CD1c-positive myeloid dendritic cell (primary cell): ENCODE measurements around the gene TFF2.

Source experiments
- DNase-seq: peaks from one replicate; pipeline ENCODE4 v3.0.0-alpha.2; 2016; ENCODE audit errors: extremely low spot score

The TFF2 gene

DNA sequence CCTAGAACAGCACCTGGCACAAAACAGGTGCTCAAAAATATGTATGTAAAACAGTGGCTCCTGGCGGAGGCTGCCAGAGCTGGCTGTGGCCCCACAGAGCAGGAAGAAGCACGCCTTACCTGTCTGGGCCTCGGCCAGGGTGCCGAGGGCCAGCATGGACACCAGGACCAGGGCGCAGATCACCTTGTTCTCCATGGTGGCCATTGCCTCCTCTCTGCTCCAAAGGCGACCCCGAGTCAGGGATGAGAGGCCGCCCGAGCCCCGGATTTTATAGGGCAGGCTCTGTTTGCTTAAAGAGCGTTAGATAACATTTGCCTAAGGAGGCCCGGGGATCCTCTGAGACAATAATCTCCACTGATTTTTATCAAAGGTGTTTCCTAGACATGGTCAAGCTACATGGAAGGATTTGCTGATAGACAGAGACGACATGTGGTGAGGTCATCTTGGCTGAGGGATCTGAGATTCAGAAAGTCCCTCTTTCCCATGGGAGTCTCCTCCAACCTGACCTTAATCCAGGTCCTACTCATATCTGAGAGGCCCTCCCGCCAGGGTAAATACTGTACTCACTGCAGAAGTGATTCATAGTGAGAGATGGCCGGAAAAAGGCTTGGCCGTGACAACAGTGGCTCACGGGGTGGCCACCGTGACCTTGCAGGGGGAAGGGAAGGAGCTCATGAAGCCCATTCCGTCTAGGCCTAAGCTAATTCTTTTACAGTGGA lies 15.7 kb upstream of the TFF2 start, which contains the start of gene TFF1:
Gene TFF1 (minus strand): TSS at position 244 of the 719 bp plus-strand sequence. CDS start 40 bp downstream, at position 204.
- no peak for DNase-seq

- DNase-seq = no peak
Measured at GRCh38 chr21:42365770-42366169, 15.0 kb upstream of the TFF2 start.

- no peak for DNase-seq
Measured at GRCh38 chr21:42364304-42364865, 13.6 kb upstream of the TFF2 start.

DNA sequence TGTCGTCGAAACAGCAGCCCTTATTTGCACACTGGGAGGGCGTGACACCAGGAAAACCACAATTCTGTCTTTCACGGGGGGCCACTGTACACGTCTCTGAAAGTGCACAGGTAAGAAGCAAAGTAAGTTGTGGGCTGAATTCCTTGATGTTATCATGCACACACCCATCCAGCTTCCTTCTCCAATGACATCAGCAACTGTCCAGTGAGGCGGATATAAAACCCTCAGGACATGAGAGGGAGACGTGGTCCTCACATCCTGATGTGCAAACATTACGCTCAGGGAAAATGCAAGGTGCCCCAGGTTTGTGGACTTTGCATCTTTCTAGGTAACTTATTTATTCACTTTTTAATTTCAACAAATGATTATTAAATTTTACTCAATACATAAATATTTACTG lies 12.5 kb upstream of the TFF2 start:
- DNase-seq = no peak

DNA sequence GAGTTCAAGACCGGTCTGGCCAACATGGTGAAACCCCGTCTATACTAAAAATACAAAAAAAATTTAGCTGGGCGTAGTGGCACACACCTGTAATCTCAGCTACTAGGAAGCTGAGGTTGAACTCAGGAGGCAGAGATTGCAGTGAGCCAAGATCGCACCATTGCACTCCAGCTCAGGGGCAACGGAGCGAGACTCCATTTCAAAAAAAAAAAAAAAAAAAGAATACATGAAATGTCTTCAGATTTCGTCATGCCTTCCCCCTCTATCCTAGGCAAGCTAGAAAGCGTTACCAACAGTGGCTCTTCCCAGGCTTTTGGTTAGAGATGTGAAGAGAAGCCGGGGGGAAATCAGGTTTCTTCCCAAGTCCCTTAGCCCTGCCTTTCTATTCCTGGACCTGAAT lies 11.9 kb upstream of the TFF2 start:
- no peak for DNase-seq

GRCh38 chr21:42362198-42362597 lies 11.4 kb upstream of the TFF2 start:
- DNase-seq = no peak

DNA sequence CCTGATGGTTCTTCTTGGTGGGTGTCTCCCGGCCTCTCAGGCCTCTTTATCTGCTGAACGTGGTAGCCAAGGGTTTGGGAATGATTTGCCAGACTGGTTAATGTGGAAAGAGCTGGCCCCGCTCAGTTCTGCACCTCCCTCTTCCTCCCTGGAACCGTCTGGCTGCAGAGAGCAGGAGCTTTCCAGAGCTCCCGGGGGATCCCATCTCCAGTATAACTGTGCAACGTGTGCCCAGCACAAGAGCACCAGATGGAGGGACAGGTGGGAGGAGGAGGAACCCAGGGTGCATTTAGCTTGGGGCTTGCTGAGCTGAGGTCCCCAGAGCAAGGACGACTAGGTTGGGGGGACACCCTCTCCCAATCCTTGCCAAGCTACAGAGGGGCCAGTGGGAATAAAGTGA lies 10.5 kb upstream of the TFF2 start:
- no peak for DNase-seq

GRCh38 chr21:42360317-42360716 lies 9.5 kb upstream of the TFF2 start:
- no peak for DNase-seq

GRCh38 chr21:42358937-42359336 lies 8.1 kb upstream of the TFF2 start:
- DNase-seq = no peak

- DNase-seq = no peak
Measured at GRCh38 chr21:42358261-42358660, 7.5 kb upstream of the TFF2 start.

GRCh38 chr21:42357307-42357706 lies 6.5 kb upstream of the TFF2 start:
- no peak for DNase-seq

GRCh38 chr21:42356650-42357049 lies 5.9 kb upstream of the TFF2 start:
- DNase-seq = no peak

GRCh38 chr21:42356046-42356445 lies 5.3 kb upstream of the TFF2 start:
- DNase-seq = no peak

- no peak for DNase-seq
Measured at GRCh38 chr21:42353623-42354022, 2.8 kb upstream of the TFF2 start.

GRCh38 chr21:42352441-42353095 lies 1.8 kb upstream of the TFF2 start:
- DNase-seq = no peak

- DNase-seq = no peak
Measured at GRCh38 chr21:42351626-42352440, 1.0 kb upstream of the TFF2 start.

DNA sequence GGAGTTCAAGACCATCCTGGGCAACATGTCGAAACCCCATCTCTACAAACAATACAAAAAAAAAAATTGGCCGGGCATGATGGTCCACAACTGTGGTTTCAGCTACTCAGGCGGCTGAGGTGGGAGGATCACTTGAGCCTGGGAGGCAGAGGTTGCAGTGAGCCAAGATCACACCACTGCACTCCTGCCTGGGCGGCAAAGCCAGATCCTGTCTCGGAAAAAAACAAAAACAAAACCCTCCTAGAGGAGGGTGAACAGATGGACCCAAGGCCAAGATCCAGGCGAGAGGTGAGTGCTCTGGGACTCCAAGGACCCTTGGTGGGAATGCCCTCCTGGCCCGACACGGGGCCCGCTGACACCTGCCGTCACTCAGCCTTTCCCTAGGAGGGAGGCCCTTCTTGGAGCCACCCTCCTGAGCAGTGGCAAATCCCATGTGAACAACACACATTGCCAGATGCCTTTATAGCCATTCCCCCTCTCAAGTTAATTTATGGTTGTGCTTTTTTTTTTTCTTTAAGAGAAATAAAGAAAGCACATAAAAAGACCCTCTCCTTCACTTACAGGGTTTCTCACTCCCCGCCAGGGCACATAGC lies 380 bp downstream of the TFF2 start:
- DNase-seq = no peak

DNA sequence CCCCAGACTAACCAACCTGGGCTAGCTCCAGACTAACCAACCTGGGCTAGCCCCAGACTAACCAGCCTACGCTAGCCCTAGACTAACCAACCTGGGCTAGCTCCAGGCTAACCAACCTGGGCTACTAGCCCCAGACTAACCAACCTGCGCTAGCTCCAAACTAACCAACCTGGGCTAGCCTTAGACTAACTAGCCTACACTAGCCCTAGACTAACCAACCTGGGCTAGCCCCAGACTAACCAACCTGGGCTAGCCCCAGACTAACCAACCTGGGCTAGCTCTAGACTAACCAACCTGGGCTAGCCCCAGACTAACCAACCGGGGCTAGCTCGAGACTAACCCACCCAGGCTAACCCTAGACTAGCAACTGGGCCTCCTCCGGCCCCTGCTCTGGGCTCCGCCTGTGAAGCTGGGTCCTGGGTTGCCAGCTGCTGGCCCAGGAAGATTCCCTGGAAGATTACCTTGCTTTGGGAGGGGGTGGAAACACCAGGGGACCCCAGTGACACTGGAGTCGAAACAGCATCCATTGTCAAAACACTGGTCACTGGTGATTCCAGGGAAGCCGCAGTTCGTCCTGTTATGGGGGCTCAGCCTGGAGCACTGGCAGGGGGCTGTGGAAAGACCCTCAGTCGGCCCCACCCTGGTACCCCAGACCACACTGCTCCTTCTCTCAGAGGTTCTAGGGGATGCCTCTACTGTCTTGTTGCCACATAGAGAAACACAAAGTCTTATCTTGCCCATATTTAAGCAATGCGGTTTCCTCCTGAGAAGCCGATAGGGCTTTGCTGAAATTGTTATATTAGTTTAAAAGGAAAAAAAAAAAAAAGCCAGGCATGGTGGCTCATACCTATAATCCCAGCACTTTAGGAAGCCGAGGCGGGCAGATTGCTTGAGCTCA lies 1.1 kb downstream of the TFF2 start:
- no peak for DNase-seq

GRCh38 chr21:42348762-42349161 lies 2.0 kb downstream of the TFF2 start:
- no peak for DNase-seq

DNA sequence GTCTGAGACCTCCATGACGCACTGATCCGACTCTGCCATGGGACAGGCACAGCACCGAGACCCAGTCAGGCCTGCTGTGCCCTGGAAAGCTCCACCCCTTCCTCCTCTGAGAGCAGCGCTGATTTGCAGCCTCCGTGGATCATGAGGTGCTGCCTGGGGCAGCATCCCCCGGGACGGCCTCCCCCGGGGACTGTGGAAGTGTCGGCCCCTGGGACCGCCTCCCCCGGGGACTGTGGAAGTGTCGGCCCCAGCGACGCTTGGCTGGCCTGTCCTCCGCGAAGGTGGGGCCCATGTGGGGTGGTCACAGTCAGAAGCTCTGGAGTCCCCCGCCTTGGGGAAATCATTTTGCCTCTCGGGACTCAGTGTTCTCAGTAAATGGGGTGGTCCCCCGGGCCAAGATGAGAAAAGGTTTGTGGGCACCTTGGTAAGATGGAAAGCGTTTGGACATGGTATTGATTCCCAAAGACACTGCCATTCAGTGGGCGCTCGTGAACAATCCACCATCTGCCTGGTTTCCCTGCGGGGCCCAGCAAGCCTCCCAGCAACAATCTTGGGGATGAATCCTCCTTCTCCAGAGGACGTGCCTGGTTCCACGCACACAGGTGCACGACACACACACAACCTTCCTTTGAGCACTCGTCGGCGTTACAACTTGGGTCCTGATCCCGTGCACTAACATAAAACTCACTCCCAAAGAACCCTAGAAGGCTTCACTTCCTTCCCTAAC lies 3.0 kb downstream of the TFF2 start:
- DNase-seq = no peak
